C4-2B (cell line): ENCODE data around the gene PPM1B.

Experiments
- ZFX ChIP-seq: fragments of 450-650 bp; IDR thresholded peaks from 2 replicates; pipeline ENCODE4 v1.6.1; 2017
- TF ChIP-seq, protein P1 (sequence below): fragments of 450-650 bp; conservative IDR thresholded peaks from 2 replicates; pipeline ENCODE4 v1.5.1; 2017; ENCODE audit warnings: mild to moderate bottlenecking

DNA sequence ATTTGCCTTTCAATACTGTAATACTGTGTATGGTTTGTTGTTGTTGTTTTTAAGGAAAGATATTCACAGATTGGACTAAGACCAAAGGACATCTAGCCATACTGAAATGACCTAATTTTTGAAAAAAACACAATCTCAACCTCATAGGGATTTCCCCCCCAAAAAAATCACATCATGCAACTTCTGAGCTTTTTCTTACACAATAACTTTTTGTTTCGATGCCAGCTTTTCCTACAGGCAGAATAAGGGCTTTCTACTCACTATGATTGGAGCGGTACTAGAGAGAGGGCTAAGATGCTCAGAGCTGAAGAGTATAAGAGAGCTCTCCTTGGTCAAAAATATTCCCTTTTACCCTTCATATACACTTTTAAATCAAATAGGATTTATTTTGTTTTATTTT, 74.2 kb downstream of the PPM1B start:
- TF ChIP-seq, protein P1, sequence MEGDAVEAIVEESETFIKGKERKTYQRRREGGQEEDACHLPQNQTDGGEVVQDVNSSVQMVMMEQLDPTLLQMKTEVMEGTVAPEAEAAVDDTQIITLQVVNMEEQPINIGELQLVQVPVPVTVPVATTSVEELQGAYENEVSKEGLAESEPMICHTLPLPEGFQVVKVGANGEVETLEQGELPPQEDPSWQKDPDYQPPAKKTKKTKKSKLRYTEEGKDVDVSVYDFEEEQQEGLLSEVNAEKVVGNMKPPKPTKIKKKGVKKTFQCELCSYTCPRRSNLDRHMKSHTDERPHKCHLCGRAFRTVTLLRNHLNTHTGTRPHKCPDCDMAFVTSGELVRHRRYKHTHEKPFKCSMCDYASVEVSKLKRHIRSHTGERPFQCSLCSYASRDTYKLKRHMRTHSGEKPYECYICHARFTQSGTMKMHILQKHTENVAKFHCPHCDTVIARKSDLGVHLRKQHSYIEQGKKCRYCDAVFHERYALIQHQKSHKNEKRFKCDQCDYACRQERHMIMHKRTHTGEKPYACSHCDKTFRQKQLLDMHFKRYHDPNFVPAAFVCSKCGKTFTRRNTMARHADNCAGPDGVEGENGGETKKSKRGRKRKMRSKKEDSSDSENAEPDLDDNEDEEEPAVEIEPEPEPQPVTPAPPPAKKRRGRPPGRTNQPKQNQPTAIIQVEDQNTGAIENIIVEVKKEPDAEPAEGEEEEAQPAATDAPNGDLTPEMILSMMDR: no peak
- no peak for TF ChIP-seq ZFX
